ENCODE measurements around the gene CERS6. TPM values are rescaled to one million over a fixed set of nuclear protein-coding genes. Genes with fewer than 3 reads are reported as not detected.

The CERS6 gene
- total and polyA plus RNA-seq, 12 donors, result 5.0 to 110 (median 29.6) TPM

GRCh38 chr2:168730344-168730743 lies 274.3 kb downstream of the CERS6 start:
- no peak for TF ChIP-seq POLR2A (IDR thresholded peaks at IDR 0.05)
- TF ChIP-seq CTCF (IDR thresholded peaks at IDR 0.05), result no peak

GRCh38 chr2:168731002-168731401 lies 274.9 kb downstream of the CERS6 start:
- H3K36me3 ChIP-seq (replicated peaks in 1 of 2), result no peaks in the 10 kb centered on the region
- H3K27ac ChIP-seq, result no peak overlapping the region
- H3K27me3 ChIP-seq, result no peaks in the 10 kb centered on the region

More at GRCh38 chr2:168730344-168730743, 274.3 kb downstream of the CERS6 start:
- H3K27me3 ChIP-seq, result no peaks in the 10 kb centered on the region
- H3K4me3 ChIP-seq, result no peak overlapping the region
- no peaks in the 10 kb centered on the region for H3K4me1 ChIP-seq (replicated peaks in 1 of 2)
- no peak overlapping the region for H3K27ac ChIP-seq
- DNase-seq, result no peak
- no peaks in the 10 kb centered on the region for H3K36me3 ChIP-seq (replicated peaks in 1 of 2)
- H3K9me3 ChIP-seq (replicated peaks in 1 of 3), result no peaks in the 10 kb centered on the region
- intact Hi-C loops (cut with DNase I), result no loop called here
- 81 to 90% (median 83%) methylated on average over 4 of the region's 4 CpGs for WGBS, 4 donors

GRCh38 chr2:168731616-168732015 lies 275.5 kb downstream of the CERS6 start:
- 66 to 77% (median 69%) methylated on average over 3 of the region's 3 CpGs for WGBS, 4 donors
- no peak for DNase-seq
- H3K27me3 ChIP-seq, result no peaks in the 10 kb centered on the region
- H3K9me3 ChIP-seq (replicated peaks in 1 of 3), result no peaks in the 10 kb centered on the region
- TF ChIP-seq CTCF (IDR thresholded peaks at IDR 0.05) (no peak), POLR2A (IDR thresholded peaks at IDR 0.05) (no peak)
- no peaks in the 10 kb centered on the region for H3K4me1 ChIP-seq (replicated peaks in 1 of 2)
- intact Hi-C loops (cut with DNase I), result no loop called here
- no peak overlapping the region for H3K4me3 ChIP-seq
- H3K27ac ChIP-seq, result no peak overlapping the region
- H3K36me3 ChIP-seq (replicated peaks in 1 of 2), result no peaks in the 10 kb centered on the region

More at GRCh38 chr2:168731002-168731401, 274.9 kb downstream of the CERS6 start:
- no peak for DNase-seq
- TF ChIP-seq POLR2A (IDR thresholded peaks at IDR 0.05) (no peak), CTCF (IDR thresholded peaks at IDR 0.05) (no peak)
- Histone ChIP-seq H3K4me3 (no peak overlapping the region), H3K9me3 (replicated peaks in 1 of 3) (no peaks in the 10 kb centered on the region), H3K4me1 (replicated peaks in 1 of 2) (no peaks in the 10 kb centered on the region)
- intact Hi-C loops (cut with DNase I), result no loop called here
- WGBS, 4 donors, result 66 to 84% (median 75%) methylated on average over 2 of the region's 2 CpGs

GRCh38 chr2:168732100-168732499 lies 276.0 kb downstream of the CERS6 start:
- Histone ChIP-seq H3K36me3 (replicated peaks in 1 of 2) (no peaks in the 10 kb centered on the region), H3K27ac (no peak overlapping the region), H3K4me1 (replicated peaks in 1 of 2) (no peaks in the 10 kb centered on the region), H3K9me3 (replicated peaks in 1 of 3) (no peaks in the 10 kb centered on the region), H3K27me3 (no peaks in the 10 kb centered on the region), H3K4me3 (no peak overlapping the region)
- WGBS, 4 donors, result 86 to 97% (median 93%) methylated on average over 2 of the region's 2 CpGs
- DNase-seq, result no peak
- intact Hi-C loops (cut with DNase I), result no loop called here
- TF ChIP-seq CTCF (IDR thresholded peaks at IDR 0.05) (no peak), POLR2A (IDR thresholded peaks at IDR 0.05) (no peak)
